ENCODE measurements around the gene TCP11.
A peak's percentile ranks its signal among the peaks of the same experiment; 100 is the strongest.

Gene TCP11

GRCh38 chr6:35084511-35085203 is 56.5 kb downstream of the TCP11 start:
- no peak for TF ChIP-seq CTCF (IDR thresholded peaks at IDR 0.05; ENCODE audit: low read depth, low read length)
- H3K4me3 ChIP-seq (ENCODE audit: low read depth, low read length) = no peak overlapping the region
- DNase-seq (ENCODE audit: low read depth, low spot score) = no peak
- in situ Hi-C loops (cut with HindIII; ENCODE audit: low sequenced_read_pairs) = no loop called here

- TF ChIP-seq CTCF (IDR thresholded peaks at IDR 0.05; ENCODE audit: low read depth, low read length) = no peak
- in situ Hi-C loops (cut with HindIII; ENCODE audit: low sequenced_read_pairs) = no loop called here
- H3K4me3 ChIP-seq (ENCODE audit: low read depth, low read length) = no peak overlapping the region
- DNase-seq (ENCODE audit: low read depth, low spot score) = no peak
These were observed 57.1 kb downstream of the TCP11 start for GRCh38 chr6:35084041-35084491.

- DNase-seq (ENCODE audit: low read depth, low spot score) = no peak
- TF ChIP-seq CTCF (IDR thresholded peaks at IDR 0.05; ENCODE audit: low read depth, low read length) = no peak
- H3K4me3 ChIP-seq (ENCODE audit: low read depth, low read length) = no peak overlapping the region
- in situ Hi-C loops (cut with HindIII; ENCODE audit: low sequenced_read_pairs) = no loop called here
These were observed 57.6 kb downstream of the TCP11 start for GRCh38 chr6:35083507-35083906.

GRCh38 chr6:35082733-35083403 is 58.3 kb downstream of the TCP11 start:
- in situ Hi-C loops (cut with HindIII; ENCODE audit: low sequenced_read_pairs) = no loop called here
- DNase-seq (ENCODE audit: low read depth, low spot score) = peak; percentile 33
- no peak for TF ChIP-seq CTCF (IDR thresholded peaks at IDR 0.05; ENCODE audit: low read depth, low read length)
- no peak overlapping the region for H3K4me3 ChIP-seq (ENCODE audit: low read depth, low read length)

- in situ Hi-C loops (cut with HindIII; ENCODE audit: low sequenced_read_pairs) = no loop called here
- no peak for DNase-seq (ENCODE audit: low read depth, low spot score)
- H3K4me3 ChIP-seq (ENCODE audit: low read depth, low read length) = no peak overlapping the region
- no peak for TF ChIP-seq CTCF (IDR thresholded peaks at IDR 0.05; ENCODE audit: low read depth, low read length)
These were observed 59.0 kb downstream of the TCP11 start for GRCh38 chr6:35082046-35082732.

- peak; percentile 69 for DNase-seq (ENCODE audit: low read depth, low spot score)
- in situ Hi-C loops (cut with HindIII; ENCODE audit: low sequenced_read_pairs) = no loop called here
- H3K4me3 ChIP-seq (ENCODE audit: low read depth, low read length) = no peak overlapping the region
- no peak for TF ChIP-seq CTCF (IDR thresholded peaks at IDR 0.05; ENCODE audit: low read depth, low read length)
These were observed 59.7 kb downstream of the TCP11 start for GRCh38 chr6:35081426-35081851.

All from astrocyte of the spinal cord (primary cell).